Umbilical cord (tissue), 2 donors: ENCODE measurements around the gene LZTS3. TPM values are rescaled to one million over a fixed set of nuclear protein-coding genes. Genes with fewer than 3 reads are reported as not detected.
"Not testable (repeated sequence)": the region's sequence is repeated elsewhere in the genome, so short reads cannot be mapped to it uniquely, and the experiment has no call there.

Source experiments
- DNase-seq: peaks from one replicate; pipeline ENCODE4 v3.0.0-alpha.2; 2015; ENCODE audit warnings: low spot score
- total RNA-seq: library from RNA; depleted of rRNA; stranded (reverse); fragments of >200 nt; gene quantifications from one replicate; pipeline ENCODE4 v1.2.3, GENCODE V29; 2014; ENCODE audit warnings: low replicate concordance; ENCODE audit not compliant: insufficient read depth

The LZTS3 gene
- total RNA-seq, 1 donor from 2014 or later: 0.96 TPM

DNA sequence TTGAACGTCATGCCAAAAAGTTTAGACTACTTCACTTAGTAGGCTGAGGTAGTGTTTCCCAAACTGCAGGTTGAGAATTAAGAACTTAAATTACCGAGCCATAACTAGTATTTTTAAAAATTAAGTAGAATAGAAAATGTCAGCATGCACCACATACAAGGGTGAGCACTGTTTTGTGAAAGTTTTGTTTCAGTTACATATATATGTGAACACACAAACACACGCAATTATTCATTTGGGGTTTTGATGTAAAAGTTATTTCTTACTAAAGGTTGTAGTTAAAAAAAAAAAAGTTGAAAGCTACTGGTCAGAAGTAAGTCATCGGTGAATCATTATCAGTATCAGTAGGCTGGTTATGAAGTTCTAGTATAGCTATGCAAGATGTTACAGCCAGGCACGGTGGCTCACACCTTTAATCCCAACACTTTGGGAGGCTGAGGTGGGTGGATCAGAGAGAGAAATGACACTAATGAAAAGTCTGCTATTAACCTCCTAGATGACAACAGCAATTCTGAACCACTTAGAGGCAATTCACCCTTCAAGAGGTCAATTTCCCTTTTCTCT is 37.8 kb downstream of the LZTS3 start:
- no peak for DNase-seq

DNA sequence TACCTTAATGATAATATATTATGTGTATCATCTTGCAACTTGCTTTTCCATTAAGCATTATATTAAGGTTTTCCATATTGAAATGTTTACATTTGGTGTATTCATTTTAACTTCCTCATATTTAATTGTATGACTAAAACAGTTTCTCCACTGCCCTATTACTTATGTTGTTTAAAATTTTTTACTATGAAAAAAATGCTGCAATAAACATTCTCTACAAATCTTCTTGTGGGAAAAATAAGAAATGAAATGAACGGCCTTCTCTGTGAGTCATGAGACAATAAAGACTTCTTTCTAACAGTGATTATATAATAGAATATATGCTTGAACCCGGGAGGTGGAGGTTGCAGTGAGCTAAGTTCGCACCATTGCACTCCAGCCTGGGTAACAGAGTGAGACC is 39.2 kb downstream of the LZTS3 start:
- DNase-seq: no peak

DNA sequence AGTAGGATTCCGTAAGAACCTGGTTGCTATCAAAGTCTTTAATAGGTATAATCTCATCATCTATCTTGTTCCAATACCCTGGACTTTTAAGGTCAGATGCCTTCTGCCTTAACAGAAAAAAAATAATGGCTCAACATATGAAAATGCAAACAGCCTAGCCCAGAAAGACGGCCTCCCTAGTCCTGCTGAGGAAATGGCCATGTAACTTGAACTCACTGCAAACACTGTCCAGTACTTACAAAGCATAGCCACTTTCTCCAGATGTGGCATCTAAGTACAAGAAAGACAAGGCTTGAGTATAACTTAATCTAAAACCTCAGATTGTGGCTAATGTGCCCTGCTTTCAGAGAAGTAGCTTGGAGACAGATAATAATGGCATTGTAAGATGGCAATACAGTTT is 40.2 kb downstream of the LZTS3 start:
- no peak for DNase-seq

DNA sequence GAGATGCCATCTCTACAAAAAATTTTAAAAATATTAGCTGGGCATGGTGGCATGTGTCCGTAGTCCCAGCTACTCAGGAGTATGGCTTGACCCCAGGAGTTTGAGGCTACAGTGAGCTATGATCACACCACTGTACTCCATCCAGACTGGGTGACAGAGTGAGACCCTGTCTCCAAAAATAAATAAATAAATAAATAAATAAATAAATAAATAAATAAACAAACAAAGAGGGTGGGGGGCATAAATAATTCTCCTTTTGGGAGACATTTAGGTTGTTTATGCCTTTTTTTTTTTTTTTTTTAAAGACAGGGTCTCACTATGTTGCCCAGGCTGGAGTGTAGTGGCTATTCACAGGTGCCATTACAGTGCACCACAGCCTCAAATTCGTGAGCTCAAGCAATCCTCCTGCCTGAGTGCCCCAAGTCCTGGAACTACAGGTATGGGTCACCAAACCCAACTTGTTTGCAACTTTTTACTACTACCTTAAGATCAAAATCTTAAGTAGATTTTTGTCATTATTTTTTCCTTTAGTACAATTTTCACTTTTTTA is 43.2 kb downstream of the LZTS3 start:
- DNase-seq: no peak

DNA sequence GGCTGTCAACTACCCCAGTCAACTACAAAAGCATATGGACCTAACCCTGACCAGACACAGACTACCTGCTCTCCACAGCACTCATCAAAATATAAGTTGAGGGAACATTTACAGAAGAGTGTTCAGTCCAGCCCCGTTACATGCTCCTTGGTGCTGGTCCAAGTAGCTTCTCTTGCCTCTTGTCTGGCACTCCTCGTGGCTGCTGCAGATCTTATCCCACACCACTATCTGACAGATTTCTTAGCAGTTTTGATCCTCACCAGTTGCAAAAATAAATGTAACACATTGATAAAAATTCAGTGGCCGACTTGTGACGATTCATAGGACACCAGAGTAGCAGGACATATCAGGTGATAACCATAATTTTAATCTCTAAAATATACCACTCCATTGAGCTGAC is 44.3 kb downstream of the LZTS3 start:
- no peak for DNase-seq

DNA sequence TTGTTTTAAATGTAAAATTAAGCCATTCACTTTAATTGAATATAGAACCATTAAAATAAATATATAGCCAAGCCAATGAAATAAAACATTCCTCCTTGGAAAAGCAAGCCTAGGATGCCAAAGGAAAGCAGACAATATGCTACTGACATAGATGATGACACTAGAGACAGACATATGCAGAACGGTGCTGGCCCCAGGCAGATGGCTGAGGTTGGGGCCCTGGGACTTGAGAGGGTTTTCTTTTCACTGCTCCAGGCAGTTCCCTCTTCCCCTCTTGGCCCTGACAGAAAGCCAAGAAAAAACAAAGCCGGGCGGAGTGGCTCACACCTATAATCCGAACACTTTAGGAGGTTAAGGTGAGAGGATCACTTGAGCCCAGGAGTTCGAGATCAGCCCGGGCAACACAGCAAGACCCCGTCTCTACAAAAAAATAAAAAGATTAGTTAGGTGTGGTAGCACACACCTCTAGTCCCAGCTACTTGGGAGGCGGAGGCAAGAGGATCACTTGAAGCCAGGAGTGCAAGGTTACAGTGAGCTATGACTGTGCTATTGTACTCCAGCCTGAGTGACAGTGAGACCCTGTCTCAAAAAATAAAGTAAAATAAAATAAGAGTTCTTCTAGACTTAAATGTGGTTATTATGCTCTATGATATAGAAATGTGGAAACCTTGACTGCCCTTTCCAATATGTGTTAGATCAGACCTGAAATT is 44.9 kb downstream of the LZTS3 start:
- no peak for DNase-seq

DNA sequence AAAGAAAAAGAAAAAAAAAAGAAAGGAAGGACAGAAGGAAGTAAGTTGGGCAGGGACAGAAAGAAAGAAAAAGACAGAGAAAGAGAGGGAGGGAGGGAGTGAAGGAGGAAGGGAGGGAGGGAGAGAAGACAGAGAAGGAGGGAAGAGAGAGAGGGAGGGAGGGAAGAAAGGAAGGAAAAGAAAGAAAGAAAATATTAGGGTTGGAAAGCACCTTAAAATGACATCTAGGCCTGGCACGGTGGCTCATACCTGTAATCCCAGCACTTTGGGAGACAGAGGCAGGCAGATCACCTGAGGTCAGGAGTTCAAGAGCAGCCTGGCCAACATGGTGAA is 46.9 kb downstream of the LZTS3 start:
- no peak for DNase-seq

DNA sequence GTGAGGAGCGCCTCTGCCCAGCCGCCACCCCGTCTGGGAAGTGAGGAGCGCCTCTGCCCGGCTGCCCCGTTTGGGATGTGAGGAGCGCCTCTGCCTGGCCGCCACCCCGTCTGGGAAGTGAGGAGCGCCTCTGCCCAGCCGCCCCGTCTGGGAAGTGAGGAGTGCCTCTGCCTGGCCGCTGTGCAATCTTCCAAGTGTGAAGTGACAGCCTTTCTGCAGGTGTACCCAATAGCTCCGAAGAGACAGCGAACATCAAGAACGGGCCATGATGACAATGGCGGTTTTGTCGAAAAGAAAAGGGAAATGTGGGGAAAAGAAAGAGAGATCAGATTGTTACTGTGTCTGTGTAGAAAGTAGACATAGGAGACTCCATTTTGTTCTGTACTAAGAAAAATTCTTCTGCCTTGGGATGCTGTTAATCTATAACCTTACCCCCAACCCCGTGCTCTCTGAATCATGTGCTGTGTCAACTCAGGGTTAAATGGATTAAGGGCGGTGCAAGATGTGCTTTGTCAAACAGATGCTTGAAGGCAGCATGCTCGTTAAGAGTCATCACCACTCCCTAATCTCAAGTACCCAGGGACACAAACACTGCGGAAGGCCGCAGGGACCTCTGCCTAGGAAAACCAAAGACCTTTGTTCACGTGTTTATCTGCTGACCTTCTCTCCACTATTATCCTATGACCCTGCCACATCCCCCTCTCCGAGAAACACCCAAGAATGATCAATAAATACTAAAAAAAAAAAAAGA is 47.4 kb downstream of the LZTS3 start:
- not testable (repeated sequence) for DNase-seq

DNA sequence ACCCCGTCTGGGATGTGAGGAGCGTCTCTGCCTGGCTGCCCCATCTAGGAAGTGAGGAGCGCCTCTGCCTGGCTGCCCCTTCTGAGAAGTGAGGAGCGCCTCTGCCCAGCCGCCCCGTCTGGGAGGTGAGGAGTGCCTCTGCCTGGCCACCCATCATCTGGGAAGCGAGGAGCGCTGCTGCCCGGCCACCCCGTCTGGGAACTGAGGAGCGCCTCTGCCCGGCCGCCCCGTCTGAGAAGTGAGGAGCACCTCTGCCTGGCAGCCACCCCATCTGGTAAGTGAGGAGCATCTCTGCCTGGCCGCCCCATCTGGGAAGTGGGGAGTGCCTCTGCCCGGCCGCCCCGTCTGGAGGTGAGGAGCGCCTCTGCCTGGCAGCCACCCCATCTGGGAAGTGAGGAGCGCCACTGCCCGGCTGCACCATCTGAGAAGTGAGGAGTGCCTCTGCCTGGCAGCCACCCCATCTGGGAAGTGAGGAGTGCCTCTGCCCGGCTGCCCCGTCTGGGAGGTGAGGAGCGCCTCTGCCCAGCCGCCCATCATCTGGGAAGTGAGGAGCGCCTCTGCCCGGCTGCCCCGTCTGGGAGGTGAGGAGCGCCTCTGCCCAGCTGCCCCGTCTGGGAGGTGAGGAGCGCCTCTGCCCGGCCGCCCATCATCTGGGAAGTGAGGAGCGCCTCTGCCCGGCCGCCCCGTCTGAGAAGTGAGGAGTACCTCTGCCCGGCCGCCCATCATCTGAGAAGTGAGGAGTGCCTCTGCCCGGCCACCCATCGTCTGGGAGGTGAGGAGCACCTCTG is 48.4 kb downstream of the LZTS3 start:
- not testable (repeated sequence) for DNase-seq

DNA sequence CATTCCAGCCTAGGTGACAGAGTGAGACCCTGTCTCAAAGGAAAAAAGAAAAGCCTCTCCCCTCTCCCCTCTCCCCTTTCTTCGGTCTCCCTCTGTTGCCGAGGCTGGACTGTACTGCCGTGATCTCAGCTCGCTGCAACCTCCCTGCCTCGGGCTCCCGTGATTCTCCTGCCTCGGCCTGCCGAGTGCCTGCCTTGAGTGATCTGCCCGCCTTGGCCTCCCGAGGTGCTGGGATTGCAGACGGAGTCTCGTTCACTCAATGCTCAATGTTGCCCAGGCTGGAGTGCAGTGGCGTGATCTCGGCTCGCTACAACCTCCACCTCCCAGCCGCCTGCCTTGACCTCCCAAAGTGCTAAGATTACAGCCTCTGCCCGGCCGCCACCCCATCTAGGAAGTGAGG is 49.2 kb downstream of the LZTS3 start:
- not testable (repeated sequence) for DNase-seq

DNA sequence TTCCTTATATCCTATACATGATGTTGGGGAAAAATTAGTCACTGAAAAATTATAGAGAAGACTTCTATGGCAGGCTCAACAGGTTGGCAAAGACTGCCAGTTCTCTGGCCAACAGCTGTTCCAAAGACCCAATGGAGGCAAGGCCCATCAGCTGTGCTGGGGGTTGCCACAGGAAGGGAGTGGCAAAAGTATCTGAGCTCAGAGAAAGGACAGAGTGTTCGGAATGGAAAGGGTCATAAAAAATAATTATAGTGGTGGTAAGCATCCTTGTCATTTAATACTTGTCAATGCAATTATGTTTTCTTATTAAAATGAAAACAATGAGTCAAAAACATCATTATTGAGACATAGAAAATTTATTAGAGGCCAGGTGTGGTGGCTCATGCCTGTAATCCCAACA is 49.8 kb downstream of the LZTS3 start:
- DNase-seq: no peak

DNA sequence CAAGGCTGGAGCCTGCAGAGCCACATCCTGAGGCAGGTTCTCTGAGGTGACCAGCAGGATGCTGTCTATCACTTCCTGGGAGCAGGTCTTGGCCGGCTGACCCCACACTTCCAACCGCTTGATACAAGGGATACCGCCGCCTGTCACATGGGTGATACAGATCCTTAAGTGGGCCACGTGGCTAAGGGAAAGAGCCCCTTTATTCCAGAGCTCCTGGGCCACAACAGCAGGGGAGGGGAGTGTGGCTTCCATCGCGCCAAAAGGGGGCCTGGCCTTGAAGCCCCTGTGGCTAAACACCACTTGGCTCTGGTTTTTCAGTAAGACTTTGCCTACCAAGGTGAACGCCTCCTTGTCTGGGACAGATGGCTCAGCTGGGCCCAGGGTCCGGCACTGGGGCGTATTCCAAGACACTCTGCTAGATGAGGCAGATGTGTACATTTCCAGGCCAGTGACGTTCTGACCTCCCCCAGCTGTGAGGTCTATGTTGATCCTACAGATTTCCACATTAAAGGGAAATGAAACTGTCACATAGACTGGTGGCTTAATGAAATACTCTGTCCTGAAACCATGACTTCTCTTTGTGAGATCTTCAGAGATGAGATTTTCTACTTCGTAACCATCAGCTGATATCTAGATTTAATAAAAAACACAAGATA is 51.3 kb downstream of the LZTS3 start:
- no peak for DNase-seq

DNA sequence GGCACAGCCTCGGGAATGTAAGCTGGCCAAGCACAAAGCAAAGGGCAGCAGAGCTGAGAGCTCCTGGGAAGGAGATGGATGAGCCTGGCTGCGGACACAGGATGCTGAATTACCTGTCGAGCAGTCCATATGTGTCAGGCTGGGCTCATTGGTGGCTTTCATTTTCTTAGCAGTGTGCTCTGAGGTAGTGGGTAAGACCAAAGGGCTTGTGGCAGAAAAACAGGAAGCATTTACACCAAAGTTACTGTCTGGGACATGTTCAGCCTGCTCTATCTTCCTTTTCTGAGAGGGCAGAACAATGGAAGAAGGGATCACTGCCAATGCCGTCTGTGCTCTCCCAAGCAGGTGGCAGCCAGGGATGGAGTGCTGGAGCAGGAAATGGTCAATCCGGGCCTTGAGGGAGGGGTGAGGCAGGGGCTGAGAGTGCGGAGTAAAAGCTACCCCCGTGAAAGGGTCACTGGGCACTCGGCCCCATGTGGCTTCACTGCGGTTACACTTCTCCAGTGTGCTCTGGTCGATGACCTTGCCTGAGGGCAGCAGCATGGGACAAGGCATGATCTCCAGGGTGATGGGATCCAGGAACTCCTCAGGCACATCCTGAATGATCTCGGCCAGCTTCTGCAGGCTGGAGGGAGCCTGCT is 52.0 kb downstream of the LZTS3 start:
- DNase-seq: no peak

DNA sequence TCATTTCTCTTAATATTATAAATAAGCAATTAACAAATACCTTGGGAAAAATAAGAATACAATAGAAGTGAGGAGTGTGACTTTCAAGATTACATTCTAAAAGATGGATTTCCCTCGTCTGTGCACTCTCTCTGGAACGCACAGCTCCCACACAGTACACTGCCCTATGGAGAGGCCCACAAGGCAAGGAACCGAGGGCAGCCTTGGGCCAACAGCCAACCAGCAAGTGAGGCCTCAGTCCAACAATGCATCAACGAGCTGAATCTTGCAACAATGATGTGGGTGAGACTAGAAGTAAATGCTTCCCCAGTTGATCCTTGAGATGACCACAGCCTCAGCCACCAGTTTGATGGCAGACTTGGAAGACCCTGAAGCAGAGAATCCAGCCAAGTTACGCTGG is 54.3 kb downstream of the LZTS3 start:
- no peak for DNase-seq

DNA sequence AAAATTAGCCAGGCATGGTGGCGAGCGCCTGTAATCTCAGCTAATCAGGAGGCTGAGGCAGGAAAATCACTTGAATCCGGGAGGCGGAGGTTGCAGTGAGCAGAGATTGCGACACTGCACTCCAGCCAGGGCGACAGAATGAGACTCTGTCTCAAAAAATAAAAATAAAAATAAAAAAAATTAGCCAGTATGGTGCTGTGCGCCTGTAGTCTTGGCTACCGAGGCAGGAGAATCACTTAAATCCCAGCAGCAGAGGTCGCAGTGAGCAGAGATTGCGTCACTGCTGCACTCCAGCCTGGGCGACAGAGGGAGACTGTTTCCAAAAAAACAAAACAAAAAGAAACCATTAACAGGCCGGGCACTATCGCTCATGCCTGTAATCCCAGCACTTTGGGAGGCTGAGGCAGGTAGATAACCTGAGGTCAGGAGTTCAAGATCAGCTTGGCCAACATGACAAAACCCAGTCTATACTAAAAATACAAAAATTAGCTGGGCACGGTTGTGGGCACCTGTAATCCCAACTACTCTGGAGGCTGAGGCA is 55.4 kb downstream of the LZTS3 start:
- peak; percentile 53 for DNase-seq

DNA sequence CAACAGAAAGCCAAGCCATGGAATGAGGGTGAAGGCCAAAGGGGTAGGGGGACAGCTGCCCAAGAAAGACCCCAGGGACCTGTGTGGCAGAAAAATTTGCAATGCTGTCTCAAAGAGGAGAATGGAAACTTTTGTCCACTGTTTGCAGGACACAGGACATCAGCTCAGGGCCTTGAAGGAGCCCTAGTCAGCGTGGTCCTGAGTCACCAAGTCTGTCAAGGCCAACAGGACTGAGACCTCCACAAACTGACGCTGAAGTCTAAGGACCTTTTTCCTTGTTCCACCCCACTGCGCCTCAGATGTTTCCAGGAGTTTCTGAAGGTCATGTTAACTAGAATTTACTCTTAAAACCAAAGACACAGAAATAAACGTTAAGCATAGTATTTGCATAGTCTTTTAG is 57.0 kb downstream of the LZTS3 start:
- no peak for DNase-seq

DNA sequence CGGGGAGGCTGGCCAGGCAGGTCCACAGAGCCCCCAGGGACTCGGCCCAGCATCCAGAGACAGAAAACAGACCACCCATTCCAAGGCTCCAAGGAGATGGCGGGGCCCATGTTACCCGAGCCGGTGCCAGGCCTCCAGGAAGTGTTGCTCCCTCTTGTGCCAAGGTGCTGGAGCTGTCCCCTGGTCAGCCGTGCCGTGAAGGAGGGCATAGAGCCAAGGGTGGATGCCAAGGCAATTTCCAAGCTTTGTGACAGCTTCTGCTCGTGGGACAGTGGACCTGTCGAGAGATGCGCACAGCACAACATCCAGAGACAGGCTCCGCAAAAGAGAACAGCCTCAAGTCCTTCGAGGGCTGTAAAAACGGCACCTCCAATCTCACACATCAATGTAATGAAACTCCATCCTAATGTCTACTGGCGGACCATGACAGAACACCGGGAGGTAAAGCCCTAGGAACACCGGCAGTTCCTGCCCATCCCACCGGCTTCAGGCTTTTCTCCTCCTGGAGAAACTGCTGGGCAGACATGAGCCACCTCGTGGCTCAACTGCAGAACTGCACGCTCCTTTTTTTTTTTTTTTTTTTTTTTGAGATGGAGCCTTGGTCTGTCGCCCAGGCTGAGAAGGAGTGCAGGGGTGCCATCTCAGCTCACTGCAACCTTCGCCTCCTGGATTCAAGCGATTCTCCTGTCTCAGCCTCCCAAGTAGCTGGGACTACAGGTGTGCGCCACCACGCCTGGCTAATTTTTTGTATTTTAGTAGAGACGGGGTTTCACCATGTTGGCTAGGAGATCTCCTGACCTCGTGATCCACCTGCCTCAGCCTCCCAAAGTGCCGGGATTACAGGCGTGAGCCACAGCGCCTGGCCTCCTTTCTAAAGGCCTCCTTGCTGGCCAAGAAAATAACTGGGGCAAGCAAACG is 57.9 kb downstream of the LZTS3 start:
- DNase-seq: peak; percentile 57
